Sigmoid colon (tissue), 4 donors: ENCODE results near the gene S100P.

Experiments used
- EP300 ChIP-seq, 4 donors: sonication (generic); formaldehyde crosslinking; IDR thresholded peaks; one replicate each; pipeline ENCODE4 v1.6.1; 2017; ENCODE audit warnings: antibody characterized with exemption in 4 of 4
- POLR2A ChIP-seq, 2 donors: fragments of 450-650 bp; IDR thresholded peaks; one replicate each; pipeline ENCODE4 v1.6.1; 2016; ENCODE audit warnings: antibody characterized with exemption in 2 of 2, mild to moderate bottlenecking in 2 of 2, moderate library complexity in 2 of 2
- TF ChIP-seq, protein P1 (sequence below), 4 experiments: fragments of 450-650 bp in 3 of 4; fragments of 200-600 bp in 1 of 4; IDR thresholded peaks; one replicate each; pipeline ENCODE4 v1.5.1; 2016 to 2019; ENCODE audit warnings: antibody characterized with exemption in 4 of 4, mild to moderate bottlenecking in 3 of 4, moderate library complexity in 2 of 4

DNA sequence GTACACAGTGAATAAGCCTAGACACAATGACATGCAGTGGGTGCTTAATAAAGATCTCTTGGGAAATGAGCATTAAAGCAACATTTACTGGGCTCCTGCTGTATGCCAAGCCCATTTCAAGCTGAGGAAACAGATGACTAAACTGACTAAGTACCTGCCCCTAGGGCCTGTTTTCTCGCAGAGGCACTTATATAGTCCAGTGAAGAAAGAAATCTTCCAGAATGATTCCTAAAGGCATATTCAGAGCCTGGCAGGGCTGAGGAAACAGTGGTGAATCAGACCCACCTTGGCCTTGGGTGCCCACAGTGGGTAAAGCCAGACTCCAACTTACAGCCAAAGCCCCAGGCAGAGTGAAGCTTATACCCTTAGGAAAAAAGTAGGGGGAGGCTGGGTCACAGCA, 22.0 kb upstream of the S100P start:
- TF ChIP-seq, protein P1, sequence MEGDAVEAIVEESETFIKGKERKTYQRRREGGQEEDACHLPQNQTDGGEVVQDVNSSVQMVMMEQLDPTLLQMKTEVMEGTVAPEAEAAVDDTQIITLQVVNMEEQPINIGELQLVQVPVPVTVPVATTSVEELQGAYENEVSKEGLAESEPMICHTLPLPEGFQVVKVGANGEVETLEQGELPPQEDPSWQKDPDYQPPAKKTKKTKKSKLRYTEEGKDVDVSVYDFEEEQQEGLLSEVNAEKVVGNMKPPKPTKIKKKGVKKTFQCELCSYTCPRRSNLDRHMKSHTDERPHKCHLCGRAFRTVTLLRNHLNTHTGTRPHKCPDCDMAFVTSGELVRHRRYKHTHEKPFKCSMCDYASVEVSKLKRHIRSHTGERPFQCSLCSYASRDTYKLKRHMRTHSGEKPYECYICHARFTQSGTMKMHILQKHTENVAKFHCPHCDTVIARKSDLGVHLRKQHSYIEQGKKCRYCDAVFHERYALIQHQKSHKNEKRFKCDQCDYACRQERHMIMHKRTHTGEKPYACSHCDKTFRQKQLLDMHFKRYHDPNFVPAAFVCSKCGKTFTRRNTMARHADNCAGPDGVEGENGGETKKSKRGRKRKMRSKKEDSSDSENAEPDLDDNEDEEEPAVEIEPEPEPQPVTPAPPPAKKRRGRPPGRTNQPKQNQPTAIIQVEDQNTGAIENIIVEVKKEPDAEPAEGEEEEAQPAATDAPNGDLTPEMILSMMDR (IDR thresholded peaks at IDR 0.05), result no peak
- TF ChIP-seq POLR2A (IDR thresholded peaks at IDR 0.05) (no peak), EP300 (IDR thresholded peaks at IDR 0.05) (no peak)
